Rectal smooth muscle tissue (tissue), 1 donor: Measurements from ENCODE around the gene GATAD2B.

Source experiments
- H3K27ac ChIP-seq: one replicate; pipeline ENCODE4 v1.7.0; 2013; ENCODE audit warnings: low read depth, low read length, inconsistent platforms
- H3K27me3 ChIP-seq: one replicate; pipeline ENCODE4 v1.7.0; 2013; ENCODE audit warnings: low read length; ENCODE audit not compliant: control insufficient read depth, insufficient read depth
- H3K36me3 ChIP-seq: one replicate; pipeline ENCODE4 v1.7.0; 2013; ENCODE audit warnings: low read length; ENCODE audit not compliant: control insufficient read depth, insufficient read depth
- H3K4me1 ChIP-seq: one replicate; pipeline ENCODE4 v1.7.0; 2013; ENCODE audit warnings: low read length; ENCODE audit not compliant: control insufficient read depth, insufficient read depth
- H3K4me3 ChIP-seq: one replicate; pipeline ENCODE4 v1.7.0; 2013; ENCODE audit warnings: low read length
- H3K9ac ChIP-seq: one replicate; pipeline ENCODE4 v1.7.0; 2013; ENCODE audit warnings: low read length

Gene GATAD2B

GRCh38 chr1:153945795-153946621, 23.2 kb upstream of the GATAD2B start:
- Histone ChIP-seq H3K4me1 (peaks cover 9% of the 10 kb centered on the region), H3K27me3 (no peaks in the 10 kb centered on the region), H3K9ac (peak overlapping the region; percentile 79), H3K27ac (peak overlapping the region; percentile 88), H3K4me3 (peak overlapping the region; percentile 70), H3K36me3 (peaks cover 41% of the 10 kb centered on the region)

DNA sequence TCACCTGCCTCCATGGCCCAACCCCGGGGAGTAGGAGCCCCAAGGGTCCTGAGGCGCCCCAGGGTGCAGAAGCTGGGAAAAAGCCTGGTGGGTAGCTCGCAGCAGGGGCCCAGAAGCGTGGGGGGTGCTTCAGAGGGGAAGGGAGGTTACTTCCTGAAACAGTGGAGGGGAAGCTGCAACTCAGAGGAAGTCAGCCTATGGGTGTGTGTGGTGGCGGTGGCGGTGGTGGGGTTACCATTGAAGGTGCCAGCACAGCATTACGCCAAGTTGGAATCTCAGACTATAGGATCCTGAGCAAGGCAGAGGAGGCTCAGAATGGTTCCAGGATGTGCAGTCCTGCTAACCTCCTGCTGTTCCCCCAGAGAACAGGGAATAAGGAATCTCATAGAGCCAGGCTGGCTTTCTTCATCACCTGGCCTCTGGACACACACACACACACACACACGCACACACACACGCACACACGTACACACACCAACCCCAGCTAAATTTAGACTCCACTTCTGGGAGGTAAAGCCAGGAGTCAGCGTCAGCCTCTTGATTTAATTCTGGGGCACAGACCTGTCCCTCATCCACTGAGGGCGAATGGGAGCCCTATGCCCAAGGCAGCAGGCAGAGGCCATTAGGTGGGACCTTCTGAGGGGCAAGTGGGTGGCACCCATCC, 22.5 kb upstream of the GATAD2B start:
- peak overlapping the region; percentile 70 for H3K4me3 ChIP-seq
- H3K9ac ChIP-seq, result peak overlapping the region; percentile 79
- peaks cover 42% of the 10 kb centered on the region for H3K36me3 ChIP-seq
- H3K27me3 ChIP-seq, result no peaks in the 10 kb centered on the region
- peaks cover 9% of the 10 kb centered on the region for H3K4me1 ChIP-seq
- H3K27ac ChIP-seq, result peak overlapping the region; percentile 88

DNA sequence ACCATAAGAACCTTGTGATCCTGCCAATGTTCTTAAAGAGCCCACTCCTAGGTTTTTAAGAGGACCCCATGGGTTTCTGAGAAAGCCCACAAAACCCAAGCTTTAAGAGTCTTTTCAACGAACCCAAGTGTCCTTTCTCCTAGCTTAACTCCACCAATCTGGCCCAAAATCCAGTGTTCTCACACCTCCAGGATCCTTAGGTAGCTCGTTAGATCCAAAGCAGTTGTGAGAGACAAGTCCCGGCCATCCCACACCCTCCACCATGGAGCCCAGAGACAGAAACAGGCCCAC, 22.0 kb upstream of the GATAD2B start:
- Histone ChIP-seq H3K4me1 (peaks cover 9% of the 10 kb centered on the region), H3K9ac (peak overlapping the region; percentile 18), H3K4me3 (peak overlapping the region; percentile 70), H3K36me3 (peaks cover 39% of the 10 kb centered on the region), H3K27ac (peak overlapping the region; percentile 88), H3K27me3 (no peaks in the 10 kb centered on the region)

DNA sequence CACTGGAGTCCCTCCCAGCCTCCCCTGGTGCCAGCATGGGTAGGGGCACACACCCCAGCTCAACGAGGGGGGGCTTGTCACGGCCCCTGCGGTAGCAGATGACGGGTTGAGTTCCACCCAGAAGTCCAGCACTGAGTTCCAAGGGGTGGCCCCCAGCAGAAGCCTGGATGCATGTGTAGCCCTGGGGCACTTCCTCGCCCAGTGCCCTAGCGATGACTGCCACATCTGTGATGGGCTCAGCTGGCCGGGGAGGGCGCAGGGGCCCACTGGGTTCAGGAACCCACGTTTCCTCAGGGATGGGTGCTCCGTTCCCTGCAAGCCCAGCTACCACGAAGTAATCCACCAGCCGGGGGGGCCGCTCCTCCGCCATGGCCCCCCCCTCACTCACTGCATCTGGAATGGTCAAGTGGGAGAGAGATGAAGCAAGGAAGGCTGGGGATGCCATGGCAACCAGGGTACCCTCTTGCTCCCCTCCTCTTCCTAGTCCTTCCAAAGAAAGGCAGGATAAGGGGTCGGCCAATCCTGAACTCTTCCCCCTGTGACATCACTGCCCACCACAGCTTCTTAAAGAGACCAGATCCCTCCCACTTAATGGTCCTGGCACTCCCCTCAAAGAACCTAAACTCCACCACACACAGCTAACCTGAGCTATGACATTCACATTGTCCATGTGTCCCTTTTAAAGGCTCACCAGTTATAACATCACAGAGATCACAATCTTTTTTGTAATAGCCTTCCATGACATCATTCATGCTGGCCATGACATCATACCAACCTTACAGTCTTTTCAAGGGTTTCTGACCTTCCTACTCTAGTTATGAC, 21.4 kb upstream of the GATAD2B start:
- Histone ChIP-seq H3K27me3 (no peaks in the 10 kb centered on the region), H3K4me3 (peak overlapping the region; percentile 70), H3K9ac (no peak overlapping the region), H3K4me1 (peaks cover 9% of the 10 kb centered on the region), H3K27ac (peak overlapping the region; percentile 88), H3K36me3 (peaks cover 40% of the 10 kb centered on the region)

- Histone ChIP-seq H3K27me3 (no peaks in the 10 kb centered on the region), H3K36me3 (peaks cover 32% of the 10 kb centered on the region), H3K9ac (no peak overlapping the region), H3K4me1 (peaks cover 9% of the 10 kb centered on the region), H3K27ac (no peak overlapping the region), H3K4me3 (no peak overlapping the region)
These were observed 20.2 kb upstream of the GATAD2B start for GRCh38 chr1:153942766-153943549.

DNA sequence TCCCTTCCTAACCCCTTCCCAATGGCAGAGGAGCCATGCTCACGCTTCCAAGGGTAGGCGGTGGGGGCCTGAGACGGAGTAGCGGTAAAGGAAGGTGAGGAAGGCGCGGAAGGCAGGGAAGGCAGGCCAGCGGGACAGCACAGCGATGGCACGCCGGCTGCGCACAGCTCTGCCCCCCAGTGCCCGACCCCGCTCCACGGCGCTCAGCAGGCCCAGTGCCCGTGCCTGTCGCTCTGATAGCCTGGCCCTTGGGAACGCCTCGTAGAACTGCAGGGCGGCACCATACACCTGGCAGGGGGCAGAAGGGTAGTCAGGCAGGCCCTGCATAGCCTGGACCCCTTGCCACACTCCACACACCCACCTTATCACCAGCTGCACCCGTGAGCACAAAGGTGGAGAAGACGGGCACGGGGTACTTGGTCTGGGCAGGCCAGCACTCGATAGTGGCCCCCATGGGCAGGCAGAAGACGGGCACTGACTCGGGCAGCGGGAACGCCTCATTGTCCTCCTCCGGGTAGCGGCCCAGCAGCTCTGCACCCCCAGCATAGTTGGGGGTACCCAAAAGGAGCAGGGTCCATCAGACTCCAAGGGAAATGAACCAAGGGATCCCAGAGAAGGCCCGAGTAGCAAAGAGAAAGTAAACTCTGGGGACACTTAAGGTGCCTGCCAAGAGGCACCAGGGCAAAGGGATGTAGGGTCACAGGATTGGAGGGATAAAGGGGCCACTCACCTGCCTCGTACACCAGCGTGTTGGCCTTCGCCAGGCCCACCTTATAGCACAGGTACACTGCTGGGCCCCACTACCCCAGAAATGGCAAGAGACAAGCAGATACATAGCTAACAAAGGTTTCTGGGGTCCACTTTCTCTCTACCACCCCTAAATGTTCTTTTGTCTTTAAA, 19.3 kb upstream of the GATAD2B start:
- Histone ChIP-seq H3K36me3 (peaks cover 39% of the 10 kb centered on the region), H3K27ac (no peak overlapping the region)

GRCh38 chr1:153940756-153941155, 18.0 kb upstream of the GATAD2B start:
- no peak overlapping the region for H3K27ac ChIP-seq
- peaks cover 7% of the 10 kb centered on the region for H3K4me1 ChIP-seq
- peaks cover 52% of the 10 kb centered on the region for H3K36me3 ChIP-seq
- no peak overlapping the region for H3K4me3 ChIP-seq
- H3K9ac ChIP-seq, result no peak overlapping the region
- no peaks in the 10 kb centered on the region for H3K27me3 ChIP-seq

More for the DNA sequence above, 19.3 kb upstream of the GATAD2B start:
- Histone ChIP-seq H3K27me3 (no peaks in the 10 kb centered on the region), H3K4me1 (peaks cover 9% of the 10 kb centered on the region), H3K4me3 (no peak overlapping the region), H3K9ac (no peak overlapping the region)

- H3K27me3 ChIP-seq, result no peaks in the 10 kb centered on the region
- H3K4me3 ChIP-seq, result no peak overlapping the region
- no peaks in the 10 kb centered on the region for H3K4me1 ChIP-seq
- no peak overlapping the region for H3K27ac ChIP-seq
- no peak overlapping the region for H3K9ac ChIP-seq
- peaks cover 61% of the 10 kb centered on the region for H3K36me3 ChIP-seq
These were observed 16.7 kb upstream of the GATAD2B start for GRCh38 chr1:153939476-153939875.

DNA sequence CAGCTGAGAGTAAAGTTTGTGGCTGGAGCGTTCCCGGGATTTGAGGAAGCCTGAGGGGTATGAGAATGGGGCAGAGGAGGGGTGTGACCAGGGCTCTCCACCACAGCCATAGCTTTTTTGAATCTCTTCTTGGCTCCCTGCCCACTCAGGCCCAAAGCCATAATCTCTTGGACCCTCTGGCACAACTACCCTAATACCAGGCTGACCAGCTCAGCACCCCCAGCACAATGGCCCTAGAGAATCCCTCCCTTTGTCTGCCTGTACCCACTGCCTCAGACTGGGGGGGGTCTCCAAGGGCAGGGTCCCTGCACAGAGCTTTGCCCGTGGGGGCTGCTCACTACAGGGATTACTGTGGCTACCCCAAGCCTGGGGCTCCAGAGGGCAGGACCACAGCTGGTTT, 16.2 kb upstream of the GATAD2B start:
- Histone ChIP-seq H3K4me1 (no peaks in the 10 kb centered on the region), H3K36me3 (peaks cover 61% of the 10 kb centered on the region), H3K27me3 (no peaks in the 10 kb centered on the region), H3K4me3 (no peak overlapping the region), H3K9ac (no peak overlapping the region), H3K27ac (no peak overlapping the region)

DNA sequence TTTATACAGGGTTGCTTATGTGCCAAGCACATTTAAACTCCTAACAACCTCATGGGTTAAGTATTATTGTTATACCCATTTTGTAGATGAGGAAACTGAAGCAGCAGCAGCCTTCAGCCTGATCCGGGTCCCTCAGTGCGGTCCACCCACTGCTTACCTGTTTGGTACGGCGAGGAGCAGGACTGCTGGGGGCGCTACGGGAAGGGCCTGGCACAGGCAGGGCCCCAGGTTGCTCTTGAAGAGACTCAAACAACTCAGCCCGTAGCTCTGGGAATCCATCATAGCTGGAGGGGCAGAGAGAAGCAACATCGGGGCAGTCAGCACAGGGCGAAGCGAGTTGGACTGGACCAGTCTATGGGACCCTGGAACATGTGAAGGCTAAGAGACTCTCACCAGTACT, 14.6 kb upstream of the GATAD2B start:
- Histone ChIP-seq H3K36me3 (peaks cover 57% of the 10 kb centered on the region), H3K27me3 (no peaks in the 10 kb centered on the region), H3K4me1 (no peaks in the 10 kb centered on the region), H3K27ac (no peak overlapping the region), H3K9ac (no peak overlapping the region), H3K4me3 (no peak overlapping the region)

- no peak overlapping the region for H3K27ac ChIP-seq
- no peak overlapping the region for H3K4me3 ChIP-seq
- H3K36me3 ChIP-seq, result peaks cover 57% of the 10 kb centered on the region
- no peak overlapping the region for H3K9ac ChIP-seq
- H3K4me1 ChIP-seq, result no peaks in the 10 kb centered on the region
- no peaks in the 10 kb centered on the region for H3K27me3 ChIP-seq
These were observed 13.4 kb upstream of the GATAD2B start for GRCh38 chr1:153936011-153936802.
